GM21367 (cell line): ENCODE data around the gene HPCAL1.

Experiments used
- ATAC-seq: cut with Tn5 transposase; IDR thresholded peaks from one replicate; pipeline ENCODE4 v1.9.1; 2021; ENCODE audit not compliant: unreplicated experiment

Gene HPCAL1

DNA sequence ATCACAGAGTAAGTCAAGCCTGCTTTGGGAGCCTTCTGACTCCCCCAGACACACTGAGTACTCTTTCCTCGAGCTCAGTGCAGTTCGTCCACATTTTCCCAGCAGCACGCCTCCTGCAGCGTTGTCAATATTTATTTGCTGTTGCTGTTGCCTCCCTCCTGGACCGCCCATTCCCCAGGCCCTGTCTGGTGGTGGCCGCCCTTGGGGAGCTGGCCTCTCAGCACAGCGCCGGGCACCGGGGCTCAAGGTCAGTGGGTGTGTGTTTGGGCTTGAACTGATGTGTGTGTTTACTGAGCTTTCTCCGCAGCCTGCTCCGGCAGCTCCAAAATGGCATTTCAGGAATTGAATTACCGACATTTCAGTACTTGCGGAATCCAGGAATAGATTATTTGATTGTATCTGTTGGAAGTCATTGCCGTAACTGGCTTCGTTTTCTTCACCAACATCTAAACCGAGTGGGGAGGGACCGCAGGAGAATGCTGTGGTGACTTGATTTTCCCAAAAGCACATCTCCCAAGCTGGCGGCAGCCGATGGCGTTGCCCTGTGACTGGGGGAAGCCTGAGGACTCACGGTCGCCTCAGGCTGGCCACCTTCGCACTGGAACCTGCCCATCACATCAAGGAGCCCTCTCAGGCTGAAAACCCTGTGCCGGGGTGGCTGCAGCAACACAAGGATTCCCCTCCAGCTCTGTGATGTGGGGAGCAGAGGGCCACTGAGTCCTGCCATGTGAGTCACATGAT, 66.0 kb downstream of the HPCAL1 start:
- no peak for ATAC-seq

GRCh38 chr2:10369269-10370255, 66.9 kb downstream of the HPCAL1 start:
- ATAC-seq, result no peak

DNA sequence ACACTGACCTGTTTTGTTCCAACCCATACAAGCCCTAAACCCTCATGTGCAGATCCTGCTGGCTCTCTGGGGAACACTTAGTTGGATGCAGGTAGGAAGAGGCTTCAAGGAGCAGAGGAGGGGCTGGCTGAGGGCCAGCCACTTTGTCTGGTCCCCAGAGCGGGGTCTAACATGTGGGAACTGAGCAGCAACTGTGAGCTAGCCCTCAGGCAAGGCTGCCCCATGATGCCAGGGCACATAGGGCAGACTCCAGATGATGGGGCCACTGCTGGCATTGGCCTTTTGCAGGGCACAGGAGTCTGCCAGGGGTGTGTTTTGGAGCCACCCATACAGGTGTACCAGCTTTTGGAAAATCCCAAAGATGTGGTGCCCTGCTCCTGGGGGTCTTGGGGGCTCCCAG, 67.7 kb downstream of the HPCAL1 start:
- ATAC-seq, result no peak

DNA sequence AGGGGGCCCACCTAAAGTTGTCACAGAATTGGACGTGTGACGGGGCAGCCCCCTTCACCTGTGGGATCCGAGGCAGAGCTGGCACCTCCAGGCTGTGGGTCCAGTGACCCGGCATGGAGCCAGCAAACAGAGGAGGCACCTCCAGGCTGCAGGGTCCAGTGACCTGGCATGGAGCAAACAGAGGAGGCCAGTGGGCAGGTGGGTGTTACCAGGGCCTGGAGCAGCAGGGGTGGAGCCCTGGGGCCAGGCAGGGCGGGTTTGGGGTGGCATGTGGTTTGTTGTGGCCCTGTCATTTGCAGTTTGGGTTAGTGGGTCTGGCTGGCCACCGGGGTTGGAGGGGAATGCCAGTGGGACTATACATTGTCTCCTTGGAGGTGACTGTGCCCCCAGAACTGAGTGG, 68.2 kb downstream of the HPCAL1 start:
- no peak for ATAC-seq

DNA sequence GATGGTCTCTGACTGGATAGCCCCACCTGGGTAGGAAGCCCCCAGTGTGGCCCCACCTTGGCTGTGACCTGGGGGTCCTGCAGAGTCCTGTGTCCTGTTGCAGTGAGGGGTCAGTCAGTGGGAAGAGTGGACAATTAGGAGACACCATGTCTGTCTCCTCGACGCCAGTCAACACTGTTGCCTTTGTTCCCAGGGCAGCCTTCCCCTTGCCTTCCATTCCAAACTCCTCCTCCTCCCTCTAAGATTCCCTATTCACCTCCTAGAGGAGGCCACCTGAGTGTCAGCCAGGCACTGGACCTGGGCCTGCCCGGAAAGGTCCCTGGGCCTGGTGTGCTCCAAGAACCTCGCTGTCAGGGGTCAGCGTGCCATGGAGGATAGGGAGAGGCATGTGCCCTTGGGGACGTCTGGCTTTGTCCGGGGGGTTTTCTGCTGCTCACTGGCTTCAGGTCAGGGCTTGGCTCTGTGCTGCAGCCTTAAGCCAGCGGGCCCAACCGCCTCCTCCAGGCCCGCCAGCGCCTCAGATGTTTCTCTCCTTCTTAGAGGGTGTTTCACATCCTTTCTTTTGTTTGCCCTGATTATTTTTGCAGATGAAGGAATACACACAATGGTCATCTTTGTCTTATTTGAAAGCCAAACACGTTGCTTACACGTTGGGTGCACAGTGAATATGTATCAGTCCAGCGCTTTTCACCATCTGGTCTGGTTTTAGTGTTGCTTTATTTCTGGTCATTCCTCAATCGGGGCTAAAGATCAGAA, 68.9 kb downstream of the HPCAL1 start:
- ATAC-seq, result no peak

DNA sequence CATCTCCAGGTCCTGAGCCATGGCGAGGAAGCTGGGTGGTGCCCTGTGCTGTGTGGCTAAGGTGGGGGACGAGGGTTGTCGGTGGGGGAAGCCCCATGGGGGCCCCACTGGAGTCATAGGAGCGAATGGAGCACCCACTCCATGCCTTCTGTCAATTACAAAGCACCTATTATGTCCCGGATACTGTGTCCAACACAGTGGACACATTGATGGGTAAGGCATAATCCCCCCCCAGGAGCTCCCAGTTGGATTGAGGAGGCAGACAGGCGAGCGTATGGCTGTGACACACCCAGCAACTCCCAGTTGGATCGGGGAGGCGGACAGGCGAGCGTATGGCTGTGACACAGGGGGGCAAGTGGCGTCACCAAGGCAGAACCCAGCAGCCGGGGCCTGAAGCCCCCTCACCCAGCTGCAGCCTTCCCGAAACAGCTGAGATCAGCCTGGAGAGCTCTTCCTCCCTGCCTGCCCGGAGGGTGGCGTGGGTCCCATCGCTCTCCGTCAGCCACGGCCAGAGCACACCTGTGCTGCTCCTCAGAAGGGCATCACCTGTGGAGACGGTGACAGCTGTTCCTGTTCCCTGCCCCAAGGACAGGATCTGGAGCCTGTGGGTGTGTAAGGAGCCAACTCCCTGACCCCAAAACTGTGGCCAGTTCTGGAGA, 69.6 kb downstream of the HPCAL1 start:
- no peak for ATAC-seq

GRCh38 chr2:10372862-10373240, 70.1 kb downstream of the HPCAL1 start:
- ATAC-seq, result no peak

GRCh38 chr2:10373931-10374330, 71.2 kb downstream of the HPCAL1 start:
- ATAC-seq, result no peak

GRCh38 chr2:10374362-10374943, 71.7 kb downstream of the HPCAL1 start:
- ATAC-seq, result no peak

- ATAC-seq, result no peak
Observed at GRCh38 chr2:10375570-10376281, 73.0 kb downstream of the HPCAL1 start.

DNA sequence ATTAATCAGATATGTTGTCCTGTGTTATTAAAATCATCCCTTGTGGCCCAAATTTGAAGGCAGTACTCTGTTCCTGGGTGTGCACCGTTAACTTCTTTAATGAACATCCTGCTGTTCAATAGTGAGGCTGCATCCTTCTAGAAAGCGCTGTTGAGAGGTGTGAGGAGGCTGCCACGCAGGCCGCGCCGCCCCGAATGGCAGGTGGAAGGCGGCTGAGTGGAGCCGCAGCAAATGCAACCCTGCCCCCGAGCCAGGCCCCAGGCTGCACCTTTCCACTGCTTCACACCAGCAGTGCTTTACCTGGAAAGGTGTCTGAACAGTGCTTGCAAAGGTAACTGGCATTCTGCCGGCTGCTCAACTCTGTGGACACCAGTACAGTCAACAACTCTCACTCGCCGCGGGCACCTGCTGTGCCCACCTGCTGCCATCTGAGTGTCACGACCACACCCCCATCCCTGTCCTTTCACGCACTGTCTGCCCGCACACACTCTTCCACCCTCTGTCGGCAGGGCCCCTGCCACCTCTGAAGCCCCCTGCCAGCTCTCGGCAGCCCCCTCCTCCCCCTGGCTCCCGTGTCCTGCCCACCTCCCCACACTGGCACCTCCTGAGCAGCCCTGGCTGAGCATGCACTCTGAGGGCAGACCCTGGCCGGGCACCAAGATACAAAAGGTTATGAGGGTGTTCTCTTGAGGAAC, 74.5 kb downstream of the HPCAL1 start:
- no peak for ATAC-seq

DNA sequence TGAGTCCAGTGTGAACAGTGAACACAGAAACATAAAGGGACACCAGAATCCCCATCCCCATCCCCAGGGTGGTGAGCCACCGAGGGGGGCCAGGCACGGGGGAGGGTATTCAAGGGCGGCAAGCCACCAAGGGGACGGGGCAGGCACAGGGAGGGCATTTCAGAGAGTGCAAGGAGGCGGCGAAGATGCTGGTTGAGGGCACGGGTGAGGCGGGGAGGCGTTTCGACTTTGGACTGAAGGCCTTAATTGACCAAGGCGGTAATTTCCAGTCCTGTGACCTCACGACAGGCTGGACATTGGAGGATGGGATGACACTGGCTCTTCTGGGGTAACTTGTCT, 75.0 kb downstream of the HPCAL1 start:
- ATAC-seq, result no peak

- ATAC-seq, result peak; percentile 78
Observed at GRCh38 chr2:10378189-10378588, 75.5 kb downstream of the HPCAL1 start.

GRCh38 chr2:10380048-10380926, 77.6 kb downstream of the HPCAL1 start:
- no peak for ATAC-seq

- ATAC-seq, result no peak
Observed at GRCh38 chr2:10381997-10382353, 79.3 kb downstream of the HPCAL1 start.

GRCh38 chr2:10382354-10383061, 79.8 kb downstream of the HPCAL1 start:
- ATAC-seq, result peak; percentile 41

DNA sequence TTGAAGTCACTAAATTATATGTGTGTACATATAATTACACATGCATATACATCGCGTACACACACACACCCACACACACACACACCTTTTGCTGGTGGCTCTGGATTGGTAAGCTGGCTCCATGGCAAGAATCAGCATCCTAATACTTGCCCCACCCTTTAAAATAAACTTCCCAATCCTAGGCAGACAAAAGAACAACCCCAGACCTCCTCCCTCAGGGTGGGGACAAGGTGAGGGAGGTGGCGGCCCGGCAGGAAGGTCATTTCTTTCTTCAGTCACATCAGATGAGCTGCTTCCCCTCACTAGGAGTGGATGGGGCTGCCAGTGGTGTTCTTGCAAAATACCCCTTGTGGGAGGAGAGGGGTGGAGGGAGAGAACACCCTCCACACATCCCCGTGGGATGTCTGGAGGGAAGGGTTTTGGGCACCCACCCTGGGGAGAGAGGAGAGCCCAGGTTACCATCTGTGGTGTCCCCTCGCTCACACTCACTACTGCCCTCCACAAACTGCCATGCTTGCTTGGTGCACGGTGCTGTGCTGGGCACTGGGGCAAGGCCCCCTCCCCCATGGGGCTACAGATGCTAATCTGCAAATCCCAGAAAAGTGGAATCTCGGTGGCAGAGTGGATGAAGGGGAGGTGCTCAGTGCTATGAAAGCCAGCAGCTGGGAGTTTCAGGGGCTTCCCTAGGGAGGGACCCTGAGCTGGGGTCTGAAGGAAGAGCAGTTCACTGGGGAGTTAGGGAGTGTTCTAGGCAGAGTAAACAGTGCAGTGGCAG, 81.4 kb downstream of the HPCAL1 start:
- no peak for ATAC-seq
